Stomach (tissue), 19 donors: ENCODE data around the gene SPANXD. TPM values are rescaled to one million over a fixed set of nuclear protein-coding genes. Genes with fewer than 3 reads are reported as not detected.
"Not testable (repeated sequence)": the region's sequence is repeated elsewhere in the genome, so short reads cannot be mapped to it uniquely, and the experiment has no call there.

Experiments
- DNase-seq, 2 donors: peaks; one replicate each; pipeline versions ENCODE4 v3.0.0 to v3.0.0-alpha.2; 2013 to 2019
- H3K27ac ChIP-seq, 5 donors: fragments of 200-600 bp in 4 of 5; sonication (generic) in 4 of 5; one replicate each; pipeline ENCODE4 v1.5.1; 2013 to 2019; ENCODE audit warnings: mild to moderate bottlenecking in 1 of 5, moderate library complexity in 1 of 5
- H3K27me3 ChIP-seq, 3 donors: fragments of 200-600 bp; sonication (generic); one replicate each; pipeline ENCODE4 v1.5.1; 2017 to 2019; ENCODE audit warnings: mixed run types in 1 of 3
- H3K36me3 ChIP-seq, 4 donors: fragments of 200-600 bp; sonication (generic); 1 replicate in 3 of 4; 2 replicates in 1 of 4; pipeline ENCODE4 v1.5.1; 2016 to 2019
- H3K4me1 ChIP-seq, 4 donors: fragments of 200-600 bp; sonication (generic); one replicate each; pipeline ENCODE4 v1.5.1; 2016 to 2019
- H3K4me3 ChIP-seq, 4 donors: fragments of 200-600 bp; sonication (generic) in 3 of 4; one replicate each; pipeline ENCODE4 v1.5.1; 2016 to 2019; ENCODE audit warnings: mild to moderate bottlenecking in 1 of 4
- H3K9me3 ChIP-seq, 4 donors: fragments of 200-600 bp; sonication (generic); one replicate each; pipeline ENCODE4 v1.5.1; 2016 to 2019
- CTCF ChIP-seq, 7 experiments: fragments of 450-650 bp in 4 of 7; fragments of 200-600 bp in 3 of 7; sonication (generic) in 3 of 7; IDR thresholded peaks; one replicate each; pipeline ENCODE4 v1.5.1; 2016 to 2019; ENCODE audit warnings: antibody characterized with exemption in 7 of 7, control low read depth in 2 of 7, mild to moderate bottlenecking in 1 of 7
- EP300 ChIP-seq: sonication (generic); formaldehyde crosslinking; IDR thresholded peaks from one replicate; pipeline ENCODE4 v1.6.1; 2017; ENCODE audit warnings: antibody characterized with exemption
- POLR2A ChIP-seq, 4 donors: fragments of 450-650 bp; IDR thresholded peaks; one replicate each; pipeline ENCODE4 v1.6.1; 2016; ENCODE audit warnings: antibody characterized with exemption in 4 of 4, control low read depth in 2 of 4, mild to moderate bottlenecking in 1 of 4, moderate library complexity in 1 of 4
- POLR2AphosphoS5 ChIP-seq, 3 donors: sonication (generic); formaldehyde crosslinking; IDR thresholded peaks; one replicate each; pipeline ENCODE4 v1.6.1; 2016; ENCODE audit warnings: antibody characterized with exemption in 3 of 3
- WGBS, 5 donors: extraction: QIAGEN DNeasy Blood & Tissue Kit in 3 of 5; methylation state at CpG; one replicate each; pipeline versions ENCODE4 v1.1.5 to v1.1.7; 2013 to 2018; 5-methylcytosine and 5-hydroxymethylcytosine counted together
- intact Hi-C: fragments of 100-400 bp; cut with DNase I; formaldehyde crosslinking; loops from one replicate; pipeline ENCODE4 v1.15.1; 2023; ENCODE audit warnings: low total_unique reads
- long read RNA-seq, 10 donors: transcript quantifications; one replicate each; lab custom pipeline, GENCODE V29; 2026
- polyA plus RNA-seq, 3 donors: library from polyadenylated mRNA; stranded (reverse); fragments of 200-250 nt; gene quantifications; one replicate each; pipeline ENCODE4 v1.2.3, GENCODE V29; 2013
- total RNA-seq, 5 donors: library from RNA; depleted of rRNA; stranded (reverse); fragments of >200 nt; gene quantifications; one replicate each; pipeline versions ENCODE4 v1.1.0 to v1.2.3, GENCODE V29; 2014 to 2016
- donor health status: healthy with polysubstance abuse.
- donor health status: Bipolar disorder and iron deficiency.
- donor health status: healthy.

Gene SPANXD
- total RNA-seq (not detected), polyA plus RNA-seq (not detected)
- long read RNA-seq, donor 1 = 0 reads
- long read RNA-seq, donor 2 = 0 reads
- long read RNA-seq, donor 3 = 0 reads
- long read RNA-seq, donor 4 = 0 reads
- long read RNA-seq, donor 5 = 0 reads
- long read RNA-seq, donor 6 = 0 reads
- long read RNA-seq, donor 7 = 0 reads
- long read RNA-seq, donor 8 = 0 reads
- long read RNA-seq, donor 9 = 0 reads
- long read RNA-seq, donor 10 = 0 reads

GRCh38 chrX:141698639-141699038, at the start of gene SPANXD:
TSS of gene SPANXD (minus strand) at chrX:141698739. CDS start at chrX:141698405, 334 bp downstream.
- H3K27ac ChIP-seq, intact Hi-C loops, H3K36me3 ChIP-seq, H3K9me3 ChIP-seq, H3K4me3 ChIP-seq, H3K4me1 ChIP-seq, DNase-seq, H3K27me3 ChIP-seq: not testable (repeated sequence)
- WGBS, 5 donors = 58 to 92% (median 79%) methylated on average over 2 to 3 of the region's 8 CpGs; no CpG with 5 or more reads in 1 of the 5 donors

- no peak for TF ChIP-seq CTCF (IDR thresholded peaks at IDR 0.05)
- TF ChIP-seq POLR2AphosphoS5 (IDR thresholded peaks at IDR 0.05) = no peak
- no peak for TF ChIP-seq EP300
- TF ChIP-seq POLR2A (IDR thresholded peaks at IDR 0.05) = no peak
- Histone ChIP-seq H3K27me3 (no peaks in the 10 kb centered on the region), H3K9me3 (peaks cover 0 to 7% (median 3%) of the 10 kb centered on the region in 4 donors), H3K4me1 (no peaks in the 10 kb centered on the region), H3K4me3 (no peak overlapping the region), H3K36me3 (no peaks in the 10 kb centered on the region), H3K27ac (no peak overlapping the region)
- WGBS, 5 donors = 63 to 86% (median 78%) methylated on average over 3 of the region's 3 CpGs
- intact Hi-C loops = no loop called here
- no peak for DNase-seq
Measured at GRCh38 chrX:141742666-141743065, 44.1 kb upstream of the SPANXD start.

- Histone ChIP-seq H3K9me3 (no peaks in the 10 kb centered on the region), H3K27ac (no peak overlapping the region), H3K27me3 (no peaks in the 10 kb centered on the region), H3K4me3 (no peak overlapping the region), H3K4me1 (no peaks in the 10 kb centered on the region), H3K36me3 (no peaks in the 10 kb centered on the region)
- intact Hi-C loops = no loop called here
- DNase-seq = no peak
- no peak for TF ChIP-seq POLR2AphosphoS5 (IDR thresholded peaks at IDR 0.05)
- no peak for TF ChIP-seq EP300
- TF ChIP-seq CTCF (IDR thresholded peaks at IDR 0.05) = no peak
- TF ChIP-seq POLR2A (IDR thresholded peaks at IDR 0.05) = no peak
- WGBS, 5 donors = 63 to 77% (median 71%) methylated on average over 3 of the region's 3 CpGs
Measured at GRCh38 chrX:141736656-141737055, 38.1 kb upstream of the SPANXD start.

- WGBS, 5 donors = 36 to 68% (median 49%) methylated on average over 2 of the region's 2 CpGs
Measured at GRCh38 chrX:141733371-141733770, 34.8 kb upstream of the SPANXD start.

GRCh38 chrX:141732031-141732430, 33.5 kb upstream of the SPANXD start:
- H3K4me3 ChIP-seq = no peak overlapping the region
- DNase-seq = no peak
- no peaks in the 10 kb centered on the region for H3K4me1 ChIP-seq
- no peaks in the 10 kb centered on the region for H3K36me3 ChIP-seq
- 63 to 89% (median 85%) methylated on average over 2 of the region's 2 CpGs for WGBS, 5 donors
- no peaks in the 10 kb centered on the region for H3K27me3 ChIP-seq
- TF ChIP-seq POLR2AphosphoS5 (IDR thresholded peaks at IDR 0.05) (no peak), POLR2A (IDR thresholded peaks at IDR 0.05) (no peak), CTCF (IDR thresholded peaks at IDR 0.05) (no peak), EP300 (no peak)
- H3K27ac ChIP-seq = no peak overlapping the region
- no peaks in the 10 kb centered on the region for H3K9me3 ChIP-seq
- intact Hi-C loops = no loop called here

More at GRCh38 chrX:141733371-141733770, 34.8 kb upstream of the SPANXD start:
- no peaks in the 10 kb centered on the region for H3K9me3 ChIP-seq
- no peak overlapping the region for H3K4me3 ChIP-seq
- intact Hi-C loops = no loop called here
- DNase-seq = no peak
- no peaks in the 10 kb centered on the region for H3K27me3 ChIP-seq
- no peak for TF ChIP-seq EP300
- H3K27ac ChIP-seq = no peak overlapping the region
- H3K36me3 ChIP-seq = no peaks in the 10 kb centered on the region
- no peaks in the 10 kb centered on the region for H3K4me1 ChIP-seq
